ENCODE measurements around the gene GHRH. TPM values are rescaled to one million over a fixed set of nuclear protein-coding genes. Genes with fewer than 3 reads are reported as not detected.

GHRH gene
- total and polyA plus RNA-seq, 2 of the 4 experiments (the other 2 are of a cell fraction), result not detected

- no peak overlapping the region for H3K4ac ChIP-seq (ENCODE audit: low read depth, low read length)
- no peak overlapping the region for H3K56ac ChIP-seq (ENCODE audit: extremely low read depth, insufficient read depth, low read length)
- peaks cover 74% of the 10 kb centered on the region for H3K36me3 ChIP-seq (ENCODE audit: control insufficient read depth, insufficient read depth, low read length)
- no peaks in the 10 kb centered on the region for H3K9me3 ChIP-seq (ENCODE audit: control insufficient read depth, insufficient read depth, low read length)
- no peak overlapping the region for H3K9ac ChIP-seq (ENCODE audit: low read depth, low read length)
- no peak overlapping the region for H3K14ac ChIP-seq (replicated peaks; ENCODE audit: low read depth, low read length)
- no peak overlapping the region for H3K18ac ChIP-seq (ENCODE audit: low read depth, low read length)
- H2BK5ac ChIP-seq (ENCODE audit: low read depth, low read length, poor library complexity, severe bottlenecking), result no peak overlapping the region
- no peak overlapping the region for H3K23ac ChIP-seq (ENCODE audit: low read depth, low read length)
- peaks cover 7% of the 10 kb centered on the region; the same call in 1 of the 2 replicates for H3K4me1 ChIP-seq (ENCODE audit: control insufficient read depth, insufficient read depth, low read length)
- no peak overlapping the region for H4K91ac ChIP-seq (ENCODE audit: insufficient read depth, low read depth, low read length)
- H2BK15ac ChIP-seq (ENCODE audit: low read depth, low read length), result no peak overlapping the region
- WGBS, 2 experiments (ENCODE audit: extremely low coverage in 2 of 2, insufficient read length in 1 of 2), result 67% methylated on average over 3 of the region's 6 CpGs; no CpG with 5 or more reads in 1 of the 2 experiments
- in situ Hi-C loops (cut with MboI; ENCODE audit: low sequenced_read_pairs), result no loop called here
- H3K27ac ChIP-seq (ENCODE audit: insufficient read depth, low read length), result no peak overlapping the region
- no peak overlapping the region for H4K5ac ChIP-seq (ENCODE audit: low read depth, low read length)
- H3K79me1 ChIP-seq (ENCODE audit: low read depth in 1 of 2, low read length in 2 of 2), result peaks cover 0 to 14% of the 10 kb centered on the region in 2 experiments; a peak in 1 of 4 replicates
- peaks cover 12% of the 10 kb centered on the region for H3K9me1 ChIP-seq (ENCODE audit: insufficient read depth, low read length)
- no peak overlapping the region for H2BK20ac ChIP-seq (ENCODE audit: low read depth, low read length)
- H3K27me3 ChIP-seq (ENCODE audit: control insufficient read depth, insufficient read depth, low read length), result no peaks in the 10 kb centered on the region
- no peak overlapping the region for H3K4me2 ChIP-seq (ENCODE audit: low read depth, low read length)
- intact Hi-C loops (cut with micrococcal nuclease), result no loop called here
- TF ChIP-seq MAZ (IDR thresholded peaks at IDR 0.05; ENCODE audit: borderline replicate concordance, low read depth, low read length) (no peak), NFE2L2 (IDR thresholded peaks at IDR 0.05; ENCODE audit: low read depth, low read length) (no peak), MXI1 (IDR thresholded peaks at IDR 0.05; ENCODE audit: borderline replicate concordance, low read depth, low read length) (no peak), RFX5 (IDR thresholded peaks at IDR 0.05; ENCODE audit: low read depth, low read length) (no peak), SMC3 (IDR thresholded peaks at IDR 0.05; ENCODE audit: low read depth, low read length) (no peak), BHLHE40 (IDR thresholded peaks at IDR 0.05; ENCODE audit: low read depth, low read length) (no peak)
- TF ChIP-seq, protein P1, sequence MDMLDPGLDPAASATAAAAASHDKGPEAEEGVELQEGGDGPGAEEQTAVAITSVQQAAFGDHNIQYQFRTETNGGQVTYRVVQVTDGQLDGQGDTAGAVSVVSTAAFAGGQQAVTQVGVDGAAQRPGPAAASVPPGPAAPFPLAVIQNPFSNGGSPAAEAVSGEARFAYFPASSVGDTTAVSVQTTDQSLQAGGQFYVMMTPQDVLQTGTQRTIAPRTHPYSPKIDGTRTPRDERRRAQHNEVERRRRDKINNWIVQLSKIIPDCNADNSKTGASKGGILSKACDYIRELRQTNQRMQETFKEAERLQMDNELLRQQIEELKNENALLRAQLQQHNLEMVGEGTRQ (IDR thresholded peaks at IDR 0.05; ENCODE audit: low read depth, low read length), result no peak
- BruUV-seq (replicated peaks), result no TSS peak
- ATAC-seq (ENCODE audit: low read depth), result no peak
- H2BK120ac ChIP-seq (ENCODE audit: low read depth, low read length), result no peak overlapping the region
- dilution Hi-C loops (cut with HindIII; ENCODE audit: low sequenced_read_pairs, unreplicated experiment), result no loop called here
- no peak overlapping the region for H2AFZ ChIP-seq (replicated peaks; ENCODE audit: low read length, poor library complexity)
- ChIA-PET CTCF (no interaction called here), POLR2A (ENCODE audit: unreplicated experiment) (no interaction called here)
- H4K20me1 ChIP-seq (ENCODE audit: insufficient read depth, low read length), result peaks cover 7% of the 10 kb centered on the region; the same call in 1 of the 2 replicates
- H2AK5ac ChIP-seq (ENCODE audit: low read depth, low read length), result no peak overlapping the region
- H4K8ac ChIP-seq (ENCODE audit: low read depth in 2 of 2, low read length in 2 of 2), result no peak overlapping the region
- H2AK9ac ChIP-seq (replicated peaks; ENCODE audit: low read depth, low read length, poor library complexity), result no peak overlapping the region
- no peak overlapping the region for H3K4me3 ChIP-seq (ENCODE audit: insufficient read depth, low read depth, low read length)
- no peak for DNase-seq
These were observed 26.5 kb downstream of the GHRH start for GRCh38 chr20:37235065-37235464.

Measured in IMR-90 (cell line).